GM12864 (cell line): ENCODE data around the gene GALNS.

Experiments
- DNase-seq: peaks from one replicate; pipeline ENCODE4 v3.0.0-alpha.2; 2011; ENCODE audit warnings: low read depth
- H3K4me3 ChIP-seq: 2 replicates; pipeline ENCODE4 v1.5.1; 2011; ENCODE audit warnings: mild to moderate bottlenecking, low read depth, low read length, control low read depth
- TF ChIP-seq, protein P1 (sequence below): IDR thresholded peaks from 2 replicates; pipeline ENCODE4 v1.5.1; 2011; ENCODE audit warnings: low read depth, mild to moderate bottlenecking, moderate library complexity, low read length, control low read depth, inconsistent platforms; ENCODE audit errors: missing control alignments

The GALNS gene

DNA sequence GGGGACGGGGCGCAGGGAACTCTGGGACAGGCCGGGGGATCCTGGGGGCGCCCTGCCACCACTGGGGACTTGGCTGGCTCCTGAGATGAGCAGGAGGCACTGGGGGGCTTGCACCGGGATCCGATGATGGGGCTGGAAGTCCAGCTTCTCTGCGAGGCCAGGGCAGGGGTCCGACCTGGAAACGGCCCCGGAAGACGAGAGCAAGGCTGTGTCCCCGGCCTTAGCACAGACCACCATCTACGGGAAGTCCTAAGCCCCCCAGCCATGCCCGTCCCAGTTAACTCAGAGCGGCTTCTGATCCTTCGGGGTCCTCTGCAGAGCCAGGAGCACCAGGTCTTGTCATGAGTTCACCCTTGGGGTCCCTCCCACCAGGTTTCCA lies 52.6 kb downstream of the GALNS start:
- TF ChIP-seq, protein P1, sequence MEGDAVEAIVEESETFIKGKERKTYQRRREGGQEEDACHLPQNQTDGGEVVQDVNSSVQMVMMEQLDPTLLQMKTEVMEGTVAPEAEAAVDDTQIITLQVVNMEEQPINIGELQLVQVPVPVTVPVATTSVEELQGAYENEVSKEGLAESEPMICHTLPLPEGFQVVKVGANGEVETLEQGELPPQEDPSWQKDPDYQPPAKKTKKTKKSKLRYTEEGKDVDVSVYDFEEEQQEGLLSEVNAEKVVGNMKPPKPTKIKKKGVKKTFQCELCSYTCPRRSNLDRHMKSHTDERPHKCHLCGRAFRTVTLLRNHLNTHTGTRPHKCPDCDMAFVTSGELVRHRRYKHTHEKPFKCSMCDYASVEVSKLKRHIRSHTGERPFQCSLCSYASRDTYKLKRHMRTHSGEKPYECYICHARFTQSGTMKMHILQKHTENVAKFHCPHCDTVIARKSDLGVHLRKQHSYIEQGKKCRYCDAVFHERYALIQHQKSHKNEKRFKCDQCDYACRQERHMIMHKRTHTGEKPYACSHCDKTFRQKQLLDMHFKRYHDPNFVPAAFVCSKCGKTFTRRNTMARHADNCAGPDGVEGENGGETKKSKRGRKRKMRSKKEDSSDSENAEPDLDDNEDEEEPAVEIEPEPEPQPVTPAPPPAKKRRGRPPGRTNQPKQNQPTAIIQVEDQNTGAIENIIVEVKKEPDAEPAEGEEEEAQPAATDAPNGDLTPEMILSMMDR, result no peak
- DNase-seq, result no peak

GRCh38 chr16:88803264-88803987 lies 53.3 kb downstream of the GALNS start, which contains the start of gene CDT1:
TSS of gene CDT1 (plus strand) at chr16:88803789. CDS start at chr16:88803832, 43 bp downstream.
- DNase-seq, result no peak
- TF ChIP-seq, protein P1, result no peak
- H3K4me3 ChIP-seq, result peak within 1 kb of the TSS; percentile 80

More for the DNA sequence above, 52.6 kb downstream of the GALNS start:
- H3K4me3 ChIP-seq, result peak overlapping the region; percentile 80

DNA sequence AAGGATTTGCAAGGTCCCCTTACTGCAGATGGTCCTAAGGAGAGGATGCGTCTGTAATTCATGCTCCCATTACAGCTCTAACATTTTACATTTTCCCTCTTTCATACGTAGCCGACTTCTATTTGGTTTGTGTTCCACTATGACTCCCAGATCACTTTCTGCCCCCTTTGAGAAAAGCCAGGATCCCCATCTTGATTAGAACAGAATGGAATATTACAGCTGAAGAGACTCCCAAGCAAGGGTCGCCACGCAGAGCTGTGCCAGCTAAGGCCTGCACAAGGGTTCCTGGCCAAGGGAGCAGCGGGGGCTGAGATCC lies 56.5 kb downstream of the GALNS start:
- no peak overlapping the region for H3K4me3 ChIP-seq
- TF ChIP-seq, protein P1, result no peak
- no peak for DNase-seq

- no peak for DNase-seq
- H3K4me3 ChIP-seq, result no peak overlapping the region
- TF ChIP-seq, protein P1, result no peak
Measured at GRCh38 chr16:88799569-88800276, 57.0 kb downstream of the GALNS start.

GRCh38 chr16:88798772-88799455 lies 57.8 kb downstream of the GALNS start:
- no peak overlapping the region for H3K4me3 ChIP-seq
- no peak for DNase-seq
- TF ChIP-seq, protein P1, result no peak

- TF ChIP-seq, protein P1, result no peak
- no peak for DNase-seq
- H3K4me3 ChIP-seq, result no peak overlapping the region
Measured at GRCh38 chr16:88798073-88798472, 58.7 kb downstream of the GALNS start.
